CD4-positive, alpha-beta T cell treated with Interleukin-4 for 1 hour (primary cell): ENCODE measurements around the gene DNAH17.
A peak's percentile ranks its signal among the peaks of the same experiment; 100 is the strongest.

Experiments
- DNase-seq, 2 donors: peaks; one replicate each; pipeline ENCODE4 v3.0.0-alpha.2; 2020 to 2022

The DNAH17 gene

DNA sequence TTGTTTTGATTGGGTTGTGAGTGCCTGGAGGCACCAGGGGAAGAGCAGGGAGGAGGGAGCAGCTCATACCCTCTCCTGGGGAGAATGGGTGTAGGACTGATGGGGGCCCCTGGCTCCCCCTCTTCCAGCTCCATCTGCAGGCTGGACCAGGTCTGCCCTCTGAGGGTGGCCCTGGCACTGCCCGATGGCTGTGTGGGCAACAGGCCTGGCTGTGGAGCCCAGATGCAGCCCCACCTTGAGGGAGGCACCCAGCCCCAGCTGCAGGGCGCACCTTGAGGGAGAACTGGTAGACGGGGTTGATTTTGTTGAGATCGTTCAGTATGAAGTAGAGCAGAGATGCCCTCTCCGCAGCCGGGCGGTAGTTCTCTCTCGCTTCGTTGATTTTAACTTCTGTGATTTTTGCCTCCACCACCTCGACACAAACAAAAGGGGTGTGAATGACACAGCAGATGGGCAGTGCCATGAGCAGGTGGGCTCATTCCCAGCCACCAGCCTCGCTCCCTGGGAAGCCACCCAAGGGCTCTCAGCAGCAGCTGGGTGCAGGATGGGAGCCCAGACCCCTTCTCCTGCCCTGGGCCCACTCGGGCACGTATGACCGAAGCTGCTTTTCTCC is 127.1 kb downstream of the DNAH17 start:
- no peak for DNase-seq

DNA sequence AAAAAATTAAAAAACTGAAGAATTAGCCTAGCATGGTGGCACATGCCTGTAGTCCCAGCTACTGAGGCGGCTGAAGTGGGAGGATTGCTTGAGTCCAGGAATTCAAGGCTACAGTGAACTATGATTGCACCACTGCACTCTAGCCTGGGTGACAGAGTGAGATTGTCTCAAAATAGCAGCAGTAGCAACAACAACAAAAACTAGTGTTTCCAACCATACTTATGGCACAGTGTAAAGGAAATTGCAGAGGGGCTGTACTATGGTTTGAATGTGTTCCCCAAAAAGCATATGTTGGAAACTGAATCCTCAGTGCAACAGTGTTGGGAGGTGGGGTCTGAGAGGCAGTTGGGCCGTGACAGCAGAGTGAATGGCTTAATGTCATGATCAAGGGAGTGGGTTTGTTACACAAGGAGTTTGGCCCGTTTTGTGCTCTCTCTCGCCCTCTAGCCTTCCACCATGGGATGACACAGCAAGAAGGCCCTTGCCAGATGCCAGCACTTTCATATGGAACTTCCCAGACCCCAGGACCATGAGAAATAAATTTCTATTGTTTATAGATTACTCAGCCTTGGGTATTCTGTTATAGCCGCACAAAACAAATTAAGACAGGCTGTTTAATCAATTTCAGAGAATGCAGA is 128.7 kb downstream of the DNAH17 start:
- no peak for DNase-seq

DNA sequence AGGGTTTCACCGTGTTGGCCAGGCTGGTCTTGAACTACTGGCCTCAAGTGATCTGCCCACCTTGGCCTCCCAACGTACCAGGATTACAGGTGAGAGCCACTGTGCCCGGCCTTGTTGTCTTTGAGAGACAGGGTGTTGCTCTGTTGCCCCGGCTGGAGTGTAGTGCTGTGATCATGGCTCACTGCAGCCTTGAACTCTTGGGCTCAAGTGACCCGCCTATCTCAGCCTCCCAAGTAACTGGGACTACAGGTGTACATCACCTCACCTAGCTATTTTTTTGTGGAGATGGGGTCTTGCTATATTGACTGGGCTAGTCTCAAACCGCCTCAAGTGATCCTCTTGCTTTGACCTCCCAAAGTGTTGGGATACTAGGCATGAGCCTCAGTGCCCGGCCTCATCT is 130.4 kb downstream of the DNAH17 start:
- no peak for DNase-seq

DNA sequence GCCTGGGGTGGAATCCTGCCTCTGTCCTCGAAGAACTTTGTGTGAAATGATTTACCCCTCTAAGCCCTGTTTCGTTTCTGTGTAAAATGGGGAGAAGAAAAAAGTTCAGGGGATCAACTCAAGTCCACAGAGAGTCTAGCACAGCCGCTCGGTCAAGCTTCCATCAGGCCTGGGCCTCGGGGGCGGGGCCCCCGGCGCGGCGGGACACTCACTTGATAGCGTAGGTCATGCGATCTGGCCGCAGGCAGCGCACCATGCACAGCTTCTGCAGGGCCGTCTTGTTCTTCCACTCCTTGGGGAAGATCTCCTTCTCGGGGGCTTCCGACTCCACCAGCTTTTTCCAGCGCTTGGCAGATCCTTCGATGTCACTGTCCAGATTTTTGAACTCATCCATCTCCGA is 132.8 kb downstream of the DNAH17 start:
- no peak for DNase-seq

DNA sequence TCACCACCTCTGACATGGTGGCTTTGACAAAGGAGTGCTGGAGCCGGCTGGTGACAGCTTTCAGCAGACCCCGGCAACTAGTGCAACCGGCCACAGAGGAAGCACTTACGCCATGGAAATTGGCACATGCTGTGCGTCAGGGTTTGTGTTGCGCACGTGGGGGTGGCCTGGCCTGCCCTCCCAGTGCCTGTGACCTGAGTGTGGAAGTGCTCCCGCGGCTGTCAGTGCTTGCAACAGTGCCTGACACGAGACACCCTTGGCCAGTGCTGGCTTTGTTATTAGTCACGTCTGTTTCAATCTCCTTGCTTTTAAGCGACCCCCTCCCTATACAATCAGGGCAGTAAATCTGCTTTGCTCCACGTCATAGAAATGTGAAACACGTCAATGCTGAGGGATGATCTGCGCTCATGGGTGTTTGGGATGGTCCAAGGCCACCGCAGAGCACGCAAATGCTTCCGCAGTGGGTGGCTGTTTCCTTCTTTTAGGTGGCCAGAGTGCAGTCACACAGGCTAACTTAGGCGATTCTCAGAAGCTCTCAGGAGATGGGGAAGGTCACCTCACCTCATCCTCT is 134.5 kb downstream of the DNAH17 start:
- DNase-seq: peak in 1 of 2 donors; percentile 85

DNA sequence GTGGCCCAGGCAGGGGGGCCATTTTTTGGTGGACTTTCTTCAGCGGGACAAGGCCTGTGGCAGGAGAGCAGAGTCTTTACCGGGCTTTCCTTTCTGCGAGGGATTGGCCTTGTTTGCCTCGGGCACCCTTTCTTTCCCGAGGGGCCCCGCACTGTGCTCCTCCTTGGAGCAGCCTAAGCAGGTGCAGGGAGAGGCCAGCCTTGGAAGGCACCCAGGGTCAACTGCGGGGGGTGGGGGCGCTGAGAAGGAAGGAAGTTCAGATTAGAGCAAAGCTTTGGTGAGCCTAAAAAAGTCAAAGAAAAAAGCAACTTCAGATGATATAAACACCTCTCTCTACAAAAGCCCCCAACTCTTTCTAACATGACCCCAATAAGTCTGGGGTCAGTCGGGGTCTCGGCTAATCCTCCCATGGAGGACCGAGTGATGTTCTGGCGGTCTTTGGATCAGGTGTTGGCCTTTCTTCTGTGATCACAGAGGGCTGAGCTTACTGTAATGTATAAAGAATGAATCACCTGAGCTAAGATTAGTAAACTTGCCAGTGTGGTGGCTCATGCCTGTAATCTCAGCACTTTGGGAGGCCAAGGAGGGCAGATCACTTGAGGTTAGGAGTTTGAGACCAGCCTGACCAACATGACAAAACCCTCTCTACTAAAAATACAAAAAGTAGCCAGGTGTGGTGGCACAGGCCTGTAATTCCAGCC is 135.8 kb downstream of the DNAH17 start:
- no peak for DNase-seq

DNA sequence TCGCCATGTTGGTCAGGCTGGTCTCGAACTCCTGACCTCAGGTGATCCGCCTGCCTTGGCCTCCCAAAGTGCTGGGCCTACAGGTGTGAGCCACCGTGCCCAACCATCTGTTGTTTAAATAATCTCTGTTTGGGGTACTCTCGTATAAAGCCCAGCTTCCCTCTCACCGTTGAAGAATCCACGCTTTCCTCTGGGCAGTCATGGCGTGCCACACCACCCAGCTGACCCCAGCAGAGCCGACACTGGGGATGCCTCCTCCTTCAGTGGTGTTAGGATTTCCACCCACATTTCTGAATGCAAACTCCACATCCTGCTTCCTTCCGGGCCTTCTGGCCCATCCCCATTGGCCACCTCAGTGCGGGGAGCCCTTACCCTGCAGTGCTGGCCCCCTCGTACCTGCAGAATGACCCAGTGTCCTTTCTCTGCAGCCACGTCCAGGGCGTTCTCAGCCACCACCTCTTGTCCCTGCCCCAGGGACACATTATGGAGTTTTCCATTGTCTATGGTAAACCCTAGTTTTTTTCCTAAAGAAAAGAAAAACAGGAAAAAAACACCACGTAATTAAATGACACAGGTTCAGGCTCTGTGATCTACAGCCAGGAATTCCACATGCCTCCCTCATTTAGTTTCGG is 138.4 kb downstream of the DNAH17 start:
- DNase-seq: no peak

DNA sequence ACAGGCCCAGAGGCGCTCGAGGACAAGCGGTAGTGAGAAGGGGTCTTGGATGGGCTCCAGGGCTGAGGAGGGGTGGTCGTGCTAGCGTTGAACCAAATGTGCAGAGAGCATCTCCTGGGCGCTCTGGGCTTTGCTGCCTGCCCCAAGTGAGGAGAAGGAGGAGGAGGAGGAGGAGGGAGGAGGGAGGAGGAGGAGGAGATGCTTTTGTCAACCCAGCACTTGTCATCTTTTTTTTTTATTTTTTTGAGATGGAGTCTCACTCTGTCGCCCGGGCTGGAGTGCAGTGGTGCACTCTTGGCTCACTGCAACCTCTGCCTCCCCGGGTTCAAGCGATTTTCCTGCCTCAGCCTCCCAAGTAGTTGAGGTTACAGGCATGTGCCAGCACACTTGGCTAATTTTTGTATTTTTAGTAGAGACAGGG is 138.9 kb downstream of the DNAH17 start:
- DNase-seq: no peak

DNA sequence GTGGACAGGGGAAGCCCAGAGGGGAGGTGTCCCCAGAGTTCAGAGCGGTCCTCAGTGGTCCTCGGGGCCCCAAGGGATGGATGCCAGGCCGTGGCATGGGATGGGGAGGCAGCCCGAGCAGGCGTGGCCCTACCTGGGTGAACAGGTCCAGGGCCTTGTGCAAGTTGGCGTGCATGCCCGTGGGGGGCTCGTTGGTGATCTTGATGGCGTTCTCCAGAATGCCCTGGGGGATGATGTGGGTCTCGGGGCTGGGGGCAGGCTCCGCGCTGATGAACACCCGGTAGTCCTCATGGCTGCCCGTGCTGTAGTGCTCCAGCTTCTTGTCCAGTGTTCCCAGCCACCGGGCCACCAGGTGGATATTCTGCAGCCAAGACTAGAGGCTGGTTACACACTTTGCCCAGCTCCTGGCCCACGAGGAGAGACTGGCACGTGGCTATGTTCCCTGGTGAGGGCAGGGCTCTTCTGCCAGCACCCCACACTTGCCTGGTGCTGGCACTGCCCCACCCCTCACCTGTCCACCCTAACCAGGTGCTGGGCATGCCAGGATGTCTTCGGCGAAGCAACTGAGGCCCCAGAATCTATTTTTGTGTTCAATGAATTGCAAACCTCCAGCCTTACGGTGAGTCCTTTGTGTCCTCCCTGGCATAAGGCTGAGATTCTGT is 139.6 kb downstream of the DNAH17 start:
- DNase-seq: no peak

DNA sequence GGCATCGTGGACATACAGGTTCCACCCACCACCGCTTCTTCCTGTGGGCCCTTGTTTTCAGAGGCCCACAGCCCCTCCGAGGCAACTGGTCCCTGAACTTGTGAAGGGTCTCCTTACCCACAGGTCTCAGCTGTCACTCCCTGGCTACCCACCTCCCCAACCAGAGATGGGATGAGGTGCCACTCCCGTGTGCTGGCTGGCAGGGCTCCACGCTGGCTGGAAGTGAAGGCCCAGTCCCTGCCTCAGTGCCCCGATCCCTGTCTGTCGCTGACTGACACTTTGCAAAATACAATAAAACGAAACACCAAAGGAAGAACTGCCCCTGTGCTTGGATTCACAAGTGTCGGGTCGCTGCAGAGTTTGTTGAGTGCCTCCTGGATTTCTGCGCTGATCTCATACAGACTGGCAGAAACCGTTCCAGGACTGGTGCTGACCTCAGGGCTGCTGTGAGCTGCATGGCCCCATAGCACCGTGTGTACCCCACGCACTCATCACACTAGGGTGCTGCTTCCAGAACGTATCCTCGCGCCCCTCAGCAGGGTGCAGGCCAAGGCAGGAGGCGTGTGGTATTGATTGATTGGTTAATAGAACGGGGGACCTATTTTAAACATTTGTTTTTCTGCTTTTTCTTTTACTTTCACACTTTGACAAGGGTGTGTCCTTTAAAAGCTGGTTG is 141.7 kb downstream of the DNAH17 start:
- DNase-seq: no peak

DNA sequence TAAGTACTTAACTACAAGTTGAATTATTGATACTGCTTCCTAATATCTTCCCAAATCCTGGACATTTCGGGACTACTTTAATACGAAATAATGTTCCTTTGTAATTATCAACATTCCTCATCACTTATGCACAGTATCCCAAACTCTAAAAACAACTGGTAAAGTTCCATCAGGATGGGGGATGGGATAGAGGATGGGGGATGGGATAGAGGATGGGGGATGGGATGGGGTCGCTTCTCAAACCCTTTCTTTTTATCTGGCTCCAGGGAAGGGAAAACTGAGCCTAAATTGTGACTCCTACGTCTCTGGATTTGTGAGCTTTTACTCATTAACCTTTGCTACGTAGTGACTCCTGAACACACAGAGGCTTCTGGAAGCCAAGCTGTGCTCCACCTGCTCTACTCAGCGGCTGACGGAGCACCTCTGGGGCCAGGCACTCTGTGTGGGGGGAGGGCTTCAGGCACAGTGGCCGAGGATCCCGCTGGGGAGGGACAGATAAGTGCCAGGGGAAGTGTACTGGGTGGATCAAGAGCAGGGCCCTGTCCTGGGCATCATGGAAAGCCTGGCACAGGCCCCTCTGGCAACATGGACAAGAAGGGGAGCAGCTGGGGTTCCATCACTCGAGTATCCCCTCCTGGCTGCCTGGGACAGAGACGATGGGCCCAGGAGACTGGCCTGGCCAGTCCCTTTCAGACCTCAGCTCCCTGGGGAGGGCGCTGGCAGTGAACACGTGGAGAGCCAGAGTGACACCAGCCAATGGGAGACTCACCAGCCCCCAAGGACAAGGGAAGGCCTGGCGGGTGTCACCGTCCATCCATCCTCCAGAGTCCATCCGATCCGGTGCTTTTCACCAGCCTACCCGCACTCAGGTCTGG is 142.5 kb downstream of the DNAH17 start:
- DNase-seq: no peak

DNA sequence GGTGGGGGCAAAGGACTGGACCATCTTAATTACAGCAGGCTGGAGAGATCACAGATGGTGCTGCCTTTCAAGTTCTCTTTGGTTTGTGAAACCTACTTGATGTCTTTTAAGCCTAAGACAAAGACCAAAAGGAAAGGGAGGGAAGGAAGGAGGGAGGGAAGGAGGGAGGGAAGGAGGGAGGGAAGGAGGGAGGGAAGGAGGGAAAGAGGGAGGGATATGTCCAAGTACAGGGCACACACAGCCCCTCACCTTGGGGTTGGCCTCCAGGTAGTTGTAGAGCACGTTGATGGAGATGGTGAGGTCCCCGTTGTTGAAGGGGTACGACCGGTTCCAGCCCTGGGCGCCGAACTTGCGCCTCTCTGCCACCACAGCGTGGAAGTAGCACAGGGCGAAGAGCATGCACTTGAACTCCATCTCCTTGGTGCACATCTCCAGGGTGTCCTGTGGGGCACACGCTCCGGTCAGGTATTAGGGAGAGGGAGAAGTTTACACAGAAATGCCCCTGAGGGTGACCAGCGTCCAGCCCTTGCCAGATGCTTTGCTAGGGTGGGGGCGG is 143.3 kb downstream of the DNAH17 start:
- DNase-seq: no peak

DNA sequence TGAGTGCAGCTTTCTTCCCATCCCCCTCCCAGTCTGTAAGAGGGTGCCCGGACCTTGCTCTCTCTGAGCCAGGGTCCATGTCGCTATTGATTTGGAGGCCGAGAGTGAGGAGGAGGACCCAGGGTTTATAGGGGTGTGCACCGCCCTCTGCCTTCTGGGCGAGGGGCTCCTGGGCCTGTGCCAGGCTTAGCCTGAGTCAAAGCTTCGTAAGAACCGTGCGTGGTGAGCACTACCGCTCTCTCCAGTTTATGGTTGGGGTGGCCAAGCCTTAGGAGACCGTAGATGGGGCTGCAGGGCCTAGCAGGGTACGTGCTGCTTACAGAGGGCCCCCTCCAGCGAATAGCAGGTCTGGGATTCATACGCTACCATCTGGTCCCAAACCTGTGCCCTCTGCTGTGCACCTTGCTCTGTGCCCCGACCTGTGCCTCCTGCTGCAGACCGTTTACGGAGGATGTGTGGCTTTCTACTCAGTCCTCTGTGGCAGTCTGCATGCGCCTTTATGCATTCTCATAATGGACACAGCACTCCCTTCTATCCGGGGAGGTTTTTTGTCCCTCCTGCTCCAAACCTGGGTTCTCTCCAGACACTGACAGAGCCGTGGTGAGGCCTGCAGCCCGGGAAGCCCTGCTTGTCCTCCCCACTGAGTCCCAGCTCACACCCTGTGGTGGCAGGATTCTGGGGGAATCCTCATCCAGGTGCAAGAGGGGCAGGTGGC is 144.0 kb downstream of the DNAH17 start:
- no peak for DNase-seq

DNA sequence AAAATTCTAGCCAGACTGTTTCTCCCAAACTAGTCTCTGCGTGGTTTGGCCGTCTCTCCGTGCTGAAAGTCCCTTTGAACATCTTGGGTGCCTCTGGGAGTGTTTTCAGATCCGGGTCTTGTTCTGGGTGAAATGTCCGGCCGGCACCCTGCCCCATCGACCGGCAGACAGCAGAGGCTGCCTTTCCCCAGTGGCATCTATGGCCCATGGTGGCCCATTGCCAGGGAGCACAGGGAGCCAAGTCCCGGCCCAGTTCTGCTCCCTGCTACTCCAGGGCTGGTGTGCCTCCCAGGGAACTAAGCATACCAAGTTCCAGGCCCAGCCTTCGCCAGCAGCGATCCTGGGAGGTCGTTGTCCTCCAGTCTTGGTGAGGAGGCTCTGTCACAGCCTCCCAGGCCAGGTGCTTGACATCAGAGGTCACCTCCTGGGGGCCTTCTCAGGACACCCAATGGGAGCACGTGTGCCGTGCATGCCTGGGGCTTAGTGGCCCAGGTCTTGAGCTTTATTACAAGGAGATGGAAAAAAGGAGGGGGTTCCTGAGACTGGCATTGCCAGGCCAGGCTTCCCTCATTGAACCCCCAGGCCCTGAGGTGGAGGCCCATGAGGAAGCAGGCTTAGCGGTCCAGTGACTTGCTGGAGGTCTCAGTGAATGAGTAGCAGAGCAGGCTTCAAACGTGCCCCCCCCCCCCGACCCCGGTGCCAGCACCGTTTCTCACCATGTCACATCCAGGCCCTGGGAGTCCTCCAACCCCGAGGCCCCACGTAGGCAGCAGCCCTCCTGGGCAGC is 144.8 kb downstream of the DNAH17 start:
- no peak for DNase-seq

DNA sequence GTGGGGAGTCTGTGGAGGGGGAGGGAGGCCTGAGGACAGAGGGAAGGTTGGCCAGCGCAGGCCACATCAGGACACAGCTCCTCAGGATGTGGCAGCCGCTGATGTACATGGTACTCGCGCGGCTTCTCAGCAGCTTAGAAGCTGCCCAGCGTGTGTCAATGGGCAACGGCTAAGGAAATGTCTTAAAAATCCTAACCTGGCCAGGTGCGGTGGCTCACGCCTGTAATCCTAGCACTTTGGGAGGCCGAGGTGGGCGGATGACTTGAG is 145.6 kb downstream of the DNAH17 start:
- DNase-seq: no peak

DNA sequence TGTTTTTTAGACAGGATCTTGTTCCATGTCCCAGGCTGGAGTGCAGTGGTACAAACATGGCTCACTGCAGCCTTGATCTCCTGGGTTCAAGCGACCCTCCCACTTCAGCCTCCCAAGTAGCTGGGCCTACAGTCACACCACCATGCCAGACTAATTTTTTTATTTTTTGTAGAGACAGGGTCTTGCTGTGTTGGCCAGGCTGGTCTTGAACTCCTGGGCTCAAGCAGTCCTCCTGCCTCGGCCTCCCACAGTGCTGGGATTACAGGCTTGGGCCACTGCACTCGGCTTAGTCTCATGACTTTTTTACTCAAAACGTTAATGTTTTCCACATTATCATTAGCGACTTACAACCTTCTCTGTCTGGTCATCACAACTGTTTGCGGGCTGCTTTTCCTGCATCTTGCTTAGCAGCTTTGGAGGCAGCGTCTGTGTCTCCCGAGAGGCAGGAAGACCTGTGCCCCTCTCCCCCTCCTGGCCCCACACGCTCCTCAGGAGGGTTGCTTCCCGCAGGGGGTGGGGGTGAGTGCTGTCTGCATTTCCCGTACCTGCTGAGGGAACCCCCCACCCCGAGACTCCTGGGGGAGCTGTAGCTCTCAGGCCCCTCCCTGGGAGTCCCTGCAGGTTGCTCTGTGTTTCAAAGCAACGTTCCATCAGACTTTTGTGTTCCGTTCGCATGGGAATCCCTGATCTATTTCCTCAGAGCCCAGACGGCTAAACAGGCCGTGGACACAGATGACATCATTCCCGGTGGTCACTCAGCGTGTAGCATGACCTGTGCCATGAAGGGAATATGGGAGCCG is 146.1 kb downstream of the DNAH17 start:
- no peak for DNase-seq

DNA sequence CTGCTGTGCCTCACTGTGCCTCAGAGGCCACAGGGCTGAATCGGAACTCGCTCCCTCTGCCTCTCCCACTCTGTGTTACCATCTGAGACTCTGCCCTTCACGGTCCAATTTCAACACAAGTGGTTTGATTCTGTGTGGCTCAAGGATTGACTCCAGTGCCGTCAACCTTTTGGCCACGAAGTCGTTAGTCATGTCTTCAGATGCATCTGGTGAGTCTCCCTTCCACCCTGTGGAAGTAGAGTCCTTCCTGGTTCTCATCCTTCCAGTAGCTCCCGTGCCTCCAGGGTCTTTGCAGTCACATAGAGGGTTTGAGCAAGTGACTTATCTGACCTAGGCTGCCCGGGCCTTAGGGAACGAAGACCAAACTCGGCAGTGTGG is 147.6 kb downstream of the DNAH17 start:
- no peak for DNase-seq

DNA sequence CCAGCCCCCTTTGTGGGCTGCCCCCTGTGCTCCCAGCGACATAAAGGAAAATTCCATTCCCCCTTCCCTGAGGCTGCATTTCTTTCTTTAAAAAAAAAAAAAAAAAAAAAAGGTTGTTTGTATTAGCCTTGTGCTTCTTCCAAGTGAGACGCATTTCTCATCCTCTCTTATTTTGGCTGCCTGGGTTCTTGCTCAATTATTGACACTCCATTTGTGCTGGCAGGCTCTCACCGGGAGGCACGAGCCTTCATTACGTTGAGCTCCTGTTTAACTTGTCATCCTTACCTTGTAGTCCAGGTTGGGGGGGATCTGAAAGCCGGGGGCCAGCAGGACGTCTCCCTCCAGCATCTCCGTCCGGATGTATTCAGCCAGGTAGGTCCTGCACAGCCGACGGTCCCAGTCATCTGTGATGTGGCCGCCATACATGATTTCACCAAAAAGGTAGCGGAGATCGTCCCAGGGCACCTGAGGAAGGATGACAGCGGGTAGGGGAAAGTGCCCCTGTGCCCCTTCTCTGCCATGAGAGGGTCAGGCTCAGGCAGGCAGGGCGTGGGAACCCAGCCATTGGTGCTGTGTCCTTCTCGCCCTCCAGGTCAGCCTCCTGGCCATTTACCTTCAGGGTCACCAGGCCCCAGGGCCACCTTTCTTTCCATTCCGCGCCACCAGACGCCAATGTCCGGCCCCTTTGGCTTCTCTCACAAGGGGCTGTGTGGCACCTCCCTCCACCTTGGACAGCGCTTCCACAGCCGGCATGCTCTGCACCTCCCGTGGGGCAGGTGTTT is 148.2 kb downstream of the DNAH17 start:
- no peak for DNase-seq
